Activated CD4-positive, alpha-beta T cell treated with anti-CD3 and anti-CD28 coated beads for 48 hours (primary cell): ENCODE results near the gene ENG.

ENCODE experiments used
- DNase-seq: peaks from one replicate; pipeline ENCODE4 v3.0.0-alpha.2; 2020

ENG gene

DNA sequence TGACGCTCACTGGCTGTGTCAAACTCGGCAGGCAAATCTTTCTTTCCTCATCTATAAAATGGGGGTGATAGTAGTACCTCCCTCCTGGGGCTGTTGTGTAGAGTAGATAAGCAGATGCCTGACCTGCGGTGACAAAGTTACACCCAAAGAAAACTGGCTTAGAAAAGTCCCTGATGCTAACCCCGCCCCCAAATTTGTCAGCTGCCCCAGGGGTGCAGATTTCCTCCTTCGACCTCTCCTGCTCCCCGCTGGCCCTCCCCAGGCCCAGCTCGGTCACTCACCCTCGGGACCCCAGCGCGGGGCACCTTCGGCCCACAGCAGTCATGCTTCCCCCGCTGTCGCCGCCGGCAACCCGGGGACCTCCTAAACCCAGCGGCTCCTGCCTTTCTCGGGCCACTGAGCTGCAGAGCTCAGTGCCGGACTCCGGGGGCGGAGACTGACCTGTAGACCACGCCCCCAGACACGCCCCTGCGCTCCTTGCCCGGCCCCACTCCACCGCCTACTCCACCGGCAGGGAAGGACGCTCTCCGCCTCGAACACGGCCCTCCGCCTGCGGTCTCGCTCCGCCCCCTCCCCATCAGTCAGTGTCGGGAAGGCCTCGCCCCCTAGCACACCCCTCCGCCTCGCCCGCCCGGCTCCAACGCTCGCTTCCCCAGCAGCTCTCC lies 83.4 kb downstream of the ENG start:
- peak; percentile 98 for DNase-seq

DNA sequence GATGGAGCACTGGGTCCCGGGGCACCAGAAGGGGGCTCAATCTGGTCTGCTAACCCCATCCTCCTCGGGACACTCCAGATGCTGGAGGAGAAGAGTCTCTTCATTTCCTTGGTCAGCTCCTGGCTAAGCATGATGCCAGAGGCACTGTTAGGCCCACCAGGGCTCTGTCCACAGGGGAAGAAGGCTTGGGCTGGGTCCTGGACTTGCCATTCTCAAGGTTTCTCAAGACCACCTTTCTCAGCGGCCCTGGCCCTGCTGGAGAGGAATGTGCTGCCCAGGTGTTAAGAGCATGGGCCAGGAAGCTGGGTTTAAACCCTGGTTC lies 83.9 kb downstream of the ENG start:
- DNase-seq = no peak

DNA sequence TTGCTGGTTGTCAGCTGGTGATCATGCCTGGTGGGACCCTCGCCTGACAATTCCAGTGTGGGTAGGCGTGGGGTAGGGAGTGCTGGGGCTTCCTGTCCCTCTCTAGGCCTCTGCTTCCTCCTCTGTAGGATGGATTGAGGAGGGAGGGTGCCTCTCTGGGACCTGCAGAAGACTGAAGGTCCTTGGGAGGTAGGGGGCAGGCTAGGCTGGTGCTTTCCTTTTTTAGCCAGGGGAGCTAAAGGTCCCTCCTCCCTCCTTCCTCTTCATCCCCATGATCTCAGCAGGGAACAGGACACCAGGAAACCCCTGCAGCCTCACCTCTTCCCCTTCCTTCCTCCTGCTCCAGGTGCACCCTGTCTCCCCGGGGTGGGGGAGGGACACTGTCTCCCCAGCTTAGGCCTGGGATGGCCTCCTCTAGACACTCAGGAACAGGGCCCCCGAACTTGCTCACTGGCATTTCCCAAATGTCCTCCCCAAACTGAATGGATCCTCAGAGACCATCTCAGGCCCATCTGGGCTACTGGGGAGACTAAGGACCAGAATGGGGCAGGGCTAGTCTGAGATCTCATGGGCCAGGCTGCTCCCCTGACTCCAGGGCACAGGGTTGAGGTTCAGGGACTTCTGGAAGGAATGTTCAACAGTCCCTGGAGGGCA lies 84.4 kb downstream of the ENG start:
- no peak for DNase-seq

DNA sequence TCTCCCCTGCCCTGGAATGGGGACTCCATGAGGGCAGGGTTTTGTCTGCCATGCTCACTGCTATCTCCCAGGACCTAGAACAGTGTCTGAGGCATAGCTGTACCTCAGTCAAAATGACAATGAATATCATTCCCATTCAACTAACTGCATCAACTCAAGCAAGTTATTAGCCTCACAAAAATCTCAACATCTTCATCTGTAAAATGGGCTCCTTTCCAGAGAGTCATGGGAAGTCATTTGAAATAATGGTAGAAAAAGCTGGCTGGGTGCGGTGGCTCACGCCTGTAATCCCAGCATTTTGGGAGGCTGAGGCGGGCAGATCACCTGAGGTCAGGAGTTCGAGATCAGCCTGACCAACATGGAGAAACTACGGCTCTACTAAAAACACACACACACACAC lies 85.4 kb downstream of the ENG start:
- DNase-seq = no peak

DNA sequence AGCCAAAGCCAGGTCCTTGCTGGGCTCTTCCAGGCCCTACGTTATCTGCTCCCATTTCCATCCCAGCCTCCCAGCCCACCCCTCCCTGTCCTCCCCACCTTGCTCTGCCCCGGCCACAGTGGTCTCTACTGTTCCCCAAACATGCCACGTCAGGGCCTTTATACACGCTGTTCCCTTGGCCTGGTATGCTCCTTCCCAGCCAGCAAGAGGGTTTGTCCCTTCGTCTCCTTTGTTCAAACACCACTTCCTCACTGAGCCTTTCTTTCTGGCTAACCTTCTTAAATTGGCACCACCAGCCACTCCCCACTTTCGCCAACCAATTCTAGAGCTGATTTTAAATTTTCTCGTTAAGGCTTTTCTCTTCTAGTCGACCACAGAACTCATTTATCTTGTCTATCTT lies 85.8 kb downstream of the ENG start:
- no peak for DNase-seq

DNA sequence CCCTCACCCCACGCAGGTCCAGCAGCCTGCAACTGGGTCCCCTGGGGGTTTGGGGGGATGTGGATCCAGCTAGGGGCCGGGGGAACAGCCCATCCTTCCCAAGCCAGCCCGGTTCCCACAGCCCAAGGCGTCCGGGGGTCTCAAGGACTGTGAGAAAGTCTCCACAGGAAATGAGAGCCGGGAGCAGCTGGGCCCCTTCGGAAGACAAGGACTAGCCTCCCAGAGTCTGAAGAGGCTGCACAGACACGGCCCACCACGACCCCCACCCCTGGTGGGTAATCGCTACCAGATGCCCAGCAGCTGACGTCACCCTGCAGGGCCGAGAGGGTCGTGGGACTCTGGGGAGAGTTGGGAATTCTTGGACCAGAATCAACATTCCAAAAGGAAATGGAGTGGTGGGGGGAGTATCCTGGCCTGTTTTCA lies 86.5 kb downstream of the ENG start:
- DNase-seq = no peak

DNA sequence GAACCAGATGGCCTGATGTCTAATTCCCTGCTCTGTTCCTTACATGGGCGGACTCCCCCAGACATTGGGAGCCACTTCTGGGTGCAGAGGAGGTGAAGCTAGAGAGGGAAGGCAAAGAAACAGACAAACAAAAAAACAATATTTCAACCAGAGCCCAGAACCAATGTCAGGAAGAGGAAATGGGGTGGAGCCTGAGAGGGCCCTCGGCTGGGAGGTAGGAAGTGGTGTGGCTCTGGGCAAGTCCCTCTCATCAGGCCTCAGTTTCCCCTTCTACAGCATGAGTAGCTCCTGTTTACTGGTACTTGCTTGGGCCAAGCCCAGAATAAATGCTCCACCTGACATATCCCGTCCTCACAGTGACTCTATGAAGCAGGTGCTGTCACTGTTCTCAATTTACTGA lies 87.0 kb downstream of the ENG start:
- no peak for DNase-seq

DNA sequence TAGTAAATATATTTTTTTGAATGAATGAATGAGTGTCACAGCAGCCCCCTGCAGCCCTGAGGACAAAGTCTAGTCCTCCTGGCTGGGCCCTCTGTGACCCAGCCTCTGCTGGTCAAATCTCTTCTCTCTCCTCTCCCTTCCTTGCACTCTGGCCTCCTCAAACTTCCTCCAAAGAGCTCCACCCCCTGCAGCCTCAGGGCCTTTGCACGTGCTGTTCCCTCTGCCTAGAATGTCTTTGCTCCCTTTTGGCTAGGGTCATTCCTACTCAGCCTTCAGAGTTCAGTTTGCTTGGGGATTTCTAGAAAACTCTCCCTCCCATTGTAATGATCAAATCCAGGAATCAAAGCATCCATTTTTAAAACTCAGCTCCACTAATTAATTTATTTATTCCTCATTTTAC lies 89.0 kb downstream of the ENG start:
- no peak for DNase-seq
